Measurements from ENCODE around the gene RPL32.

- TF ChIP-seq CTCF (IDR thresholded peaks at IDR 0.05) = no peak
- no peak for TF ChIP-seq REST (IDR thresholded peaks at IDR 0.05; ENCODE audit: insufficient read depth in 1 of 2, low read depth in 2 of 2, low read length in 1 of 2)
Measured at GRCh38 chr3:12871404-12871983, 30.1 kb upstream of the RPL32 start.

All from Panc1 (cell line).